K562 (cell line): ENCODE data around the gene ZRANB1.

Experiments
- E2F4 ChIP-seq: sonication (generic); formaldehyde crosslinking; IDR thresholded peaks from 2 replicates; pipeline ENCODE4 v1.8.0; 2022; ENCODE audit warnings: mild to moderate bottlenecking, low read depth, missing genetic modification reagents
- NR1H2 ChIP-seq: sonication (generic); formaldehyde crosslinking; IDR thresholded peaks from 2 replicates; pipeline ENCODE4 v1.4.0; 2020; ENCODE audit warnings: mild to moderate bottlenecking, missing genetic modification reagents
- SMARCC2 ChIP-seq: fragments of 450-650 bp; IDR thresholded peaks from 2 replicates; pipeline ENCODE4 v1.6.1; 2017; ENCODE audit warnings: antibody characterized with exemption, moderate library complexity, mild to moderate bottlenecking, low read depth
- TEAD2 ChIP-seq: fragments of 450-650 bp; IDR thresholded peaks from 2 replicates; pipeline ENCODE4 v1.6.1; 2016; ENCODE audit warnings: missing genetic modification characterization, control low read depth, missing compliant biosample characterization
- XRCC5 ChIP-seq: fragments of 200-400 bp; formaldehyde crosslinking; IDR thresholded peaks from 2 replicates; pipeline ENCODE4 v1.6.1; 2017; ENCODE audit warnings: low read depth, mild to moderate bottlenecking, low read length

- TF ChIP-seq NR1H2 (CRISPR knock-in tag) (no peak), E2F4 (CRISPR knock-in tag) (no peak), XRCC5 (no peak), SMARCC2 (no peak), TEAD2 (tag) (no peak)
Measured at GRCh38 chr10:124975977-124976514, 34.1 kb downstream of the ZRANB1 start.
